Stimulated activated CD4-positive, alpha-beta T cell treated with anti-CD3 and anti-CD28 coated beads, Interleukin-4, amount 100 ng/mL, for 4 hours (primary cell): ENCODE results near the gene PHACTR1.

Experiments
- DNase-seq, 2 experiments: peaks; one replicate each; pipeline ENCODE4 v3.0.0-alpha.2; 2020

Gene PHACTR1

DNA sequence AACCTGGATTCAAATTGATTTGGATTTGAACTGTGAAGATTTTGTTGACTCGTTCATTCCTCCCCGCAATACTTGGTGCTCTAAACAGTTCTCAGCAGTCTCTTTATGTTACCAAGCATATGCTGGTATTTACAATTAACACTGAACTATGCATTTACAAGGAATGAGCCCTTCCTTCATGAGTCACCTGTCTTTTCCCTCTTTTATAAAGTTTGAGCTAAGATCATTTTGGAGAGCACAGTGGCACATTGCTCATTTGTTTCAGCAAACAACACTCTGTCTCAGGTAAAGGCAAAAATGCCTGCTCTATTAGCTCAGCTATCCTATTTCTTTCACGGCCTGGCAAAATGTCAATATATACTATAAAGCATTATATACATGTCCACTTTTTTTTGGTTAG, 285.4 kb downstream of the PHACTR1 start:
- DNase-seq, result no peak

DNA sequence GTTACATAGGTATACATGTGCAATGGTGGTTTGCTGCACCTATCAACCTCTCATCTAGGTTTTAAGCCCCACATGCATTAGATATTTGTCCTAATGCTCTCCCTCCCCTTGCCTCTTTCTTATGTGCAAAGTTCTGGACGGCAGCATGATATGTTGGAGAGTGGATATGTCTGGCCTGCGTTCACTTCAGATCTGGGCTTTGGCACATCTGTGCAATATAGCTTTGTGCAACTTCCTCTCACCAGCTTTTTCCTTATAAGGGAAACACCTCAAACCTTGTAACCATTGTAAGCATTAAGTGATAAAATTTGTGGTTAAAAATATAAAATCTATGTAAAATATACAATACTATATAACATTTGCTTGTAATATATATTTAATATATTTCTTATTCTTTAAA, 288.0 kb downstream of the PHACTR1 start:
- no peak for DNase-seq

DNA sequence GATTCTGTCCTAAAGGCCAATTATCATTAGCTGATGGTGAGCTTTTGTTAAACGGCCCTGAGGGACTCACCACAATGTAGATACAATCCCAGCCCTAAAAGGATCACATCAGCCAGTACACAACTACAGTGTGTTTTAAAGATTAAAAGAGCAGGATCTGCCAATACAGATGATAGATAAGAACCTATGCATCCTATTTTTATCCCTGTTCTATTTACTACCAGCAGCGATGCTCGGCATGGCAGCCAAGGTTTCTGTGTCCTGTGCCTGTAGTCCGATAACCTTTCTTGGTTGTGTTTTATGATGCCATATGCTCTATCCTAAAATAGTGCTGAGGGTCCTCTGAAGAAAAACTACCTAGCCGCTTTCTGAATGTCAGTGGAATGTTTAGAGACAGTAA, 289.4 kb downstream of the PHACTR1 start:
- no peak for DNase-seq

DNA sequence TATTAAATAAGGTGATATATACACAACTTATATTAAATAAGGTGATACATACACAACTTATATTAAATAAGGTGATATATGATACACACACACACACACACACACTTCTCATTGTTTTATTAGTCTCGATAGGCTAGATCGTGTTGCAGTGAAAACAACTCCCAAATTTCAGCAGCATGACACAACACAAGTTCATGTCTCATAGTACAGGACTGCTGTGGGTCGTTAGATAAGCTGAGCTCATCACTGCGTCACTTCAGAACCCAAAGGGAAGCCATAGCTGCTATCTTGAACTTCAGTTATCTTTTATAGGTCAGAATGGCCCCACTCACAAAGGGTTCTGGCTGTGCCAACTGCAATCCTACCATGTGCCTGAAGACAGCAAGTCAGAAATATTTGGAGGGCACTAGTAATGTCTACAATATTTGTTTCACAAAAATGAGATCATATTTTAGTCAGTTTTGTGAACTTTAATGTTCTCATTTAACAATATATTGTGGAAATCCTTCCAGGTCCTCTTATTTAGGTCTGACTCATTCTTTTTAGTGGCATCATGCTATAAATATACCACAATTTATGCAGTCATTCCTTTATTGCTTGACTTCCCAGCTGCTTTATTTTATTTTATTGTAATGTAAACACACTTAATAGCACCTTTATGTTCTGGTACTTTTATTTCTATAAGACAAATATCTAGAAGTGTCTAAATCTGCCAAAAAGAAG, 290.2 kb downstream of the PHACTR1 start:
- DNase-seq, result no peak

DNA sequence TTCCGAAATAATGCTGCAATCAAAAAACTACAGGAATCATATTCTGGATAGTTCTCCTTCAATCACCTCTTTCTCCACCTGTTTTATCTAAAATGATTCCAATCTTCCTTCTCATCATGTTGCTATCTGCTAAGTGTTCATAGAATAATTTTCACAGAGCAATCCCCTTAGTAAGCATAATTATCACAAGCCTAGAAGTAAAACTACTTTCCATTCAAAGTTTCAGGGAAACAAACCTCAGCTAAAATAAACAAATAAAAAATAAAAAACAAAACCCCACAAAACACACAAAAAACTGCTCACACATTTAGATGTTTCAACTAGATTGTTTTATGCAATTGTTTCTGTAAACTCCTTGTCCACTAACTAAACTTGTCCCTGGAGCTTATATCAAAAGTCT, 291.2 kb downstream of the PHACTR1 start:
- DNase-seq, result no peak

DNA sequence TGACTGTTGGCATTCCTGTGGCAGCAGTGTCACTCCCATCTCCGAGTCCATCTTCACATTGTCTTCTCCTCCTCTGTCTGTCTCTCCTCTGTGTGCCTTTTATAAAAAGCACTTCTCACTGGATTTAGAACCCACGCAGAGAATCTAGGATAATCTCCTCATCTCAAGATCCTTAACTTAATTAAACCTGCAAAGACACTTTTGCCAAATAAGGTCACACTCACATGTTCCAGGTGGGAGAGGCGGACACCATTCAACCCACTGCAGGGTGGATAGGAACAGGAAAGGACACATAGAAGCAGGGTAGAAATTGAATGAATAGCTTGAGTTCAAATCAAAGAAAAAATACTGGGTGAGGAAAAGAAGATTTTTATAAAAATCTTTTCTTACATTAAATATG, 292.5 kb downstream of the PHACTR1 start:
- no peak for DNase-seq

DNA sequence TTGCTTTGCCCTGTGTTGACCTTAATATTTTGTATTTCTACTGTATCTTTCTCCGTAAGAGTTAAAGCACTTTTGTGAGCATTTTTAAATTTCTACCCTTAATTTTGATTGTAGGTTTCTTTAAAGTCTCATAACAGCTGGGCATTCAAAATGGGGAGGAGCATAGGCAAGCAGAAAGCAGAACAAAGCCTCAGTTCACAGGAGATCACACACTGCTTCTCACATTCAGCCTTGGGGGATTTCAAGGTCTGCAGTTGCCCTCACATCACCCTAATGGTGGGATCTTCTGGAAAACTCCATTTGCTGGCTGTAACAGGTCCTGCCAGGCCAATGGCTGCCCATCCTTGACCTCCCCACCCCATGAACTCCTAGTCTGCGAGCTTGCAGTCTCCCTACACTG, 292.9 kb downstream of the PHACTR1 start:
- DNase-seq, result no peak

DNA sequence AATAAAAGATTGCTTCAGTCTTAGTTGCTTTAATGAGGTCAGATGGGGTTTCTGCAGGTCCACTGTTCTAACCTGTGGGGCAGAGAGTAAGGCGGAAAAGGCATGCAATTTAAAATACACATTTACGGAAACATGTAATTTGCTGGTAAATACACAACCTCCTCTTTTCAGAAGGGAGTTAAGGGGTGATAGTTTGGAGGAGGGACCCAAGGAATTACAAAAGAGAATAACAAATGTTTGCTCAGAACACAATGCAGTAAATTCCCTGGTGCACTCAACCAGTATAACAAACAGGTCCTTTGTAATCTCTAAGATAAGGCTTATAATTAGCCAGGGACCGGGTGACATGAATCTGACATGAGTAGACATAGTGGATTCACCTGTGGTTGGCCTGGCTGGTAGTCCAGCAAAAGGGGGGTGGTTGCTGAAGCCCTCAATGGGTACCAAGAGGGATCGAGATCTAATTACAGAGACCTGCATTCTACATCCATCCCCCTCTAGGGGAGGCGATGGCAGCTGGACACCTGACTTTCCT, 295.1 kb downstream of the PHACTR1 start:
- no peak for DNase-seq

DNA sequence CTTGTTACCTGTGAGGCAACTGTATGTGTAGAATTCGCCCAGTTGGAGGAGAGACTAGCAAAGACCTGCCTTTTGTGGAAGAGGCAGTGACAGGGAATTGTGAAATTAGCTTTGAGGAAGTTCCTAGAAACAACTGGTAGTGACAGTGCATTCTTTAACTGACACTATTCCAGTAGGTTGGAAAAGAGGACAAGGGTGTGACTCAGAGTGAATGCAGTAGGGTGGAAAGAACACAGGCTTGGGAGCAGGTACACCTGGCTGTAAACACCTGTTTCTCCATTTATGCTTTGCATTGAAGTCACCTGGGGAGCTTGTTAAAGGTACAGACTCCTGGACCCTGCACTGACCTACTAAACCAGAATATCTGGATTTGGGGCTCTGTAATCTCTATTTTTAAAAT, 295.7 kb downstream of the PHACTR1 start:
- no peak for DNase-seq

DNA sequence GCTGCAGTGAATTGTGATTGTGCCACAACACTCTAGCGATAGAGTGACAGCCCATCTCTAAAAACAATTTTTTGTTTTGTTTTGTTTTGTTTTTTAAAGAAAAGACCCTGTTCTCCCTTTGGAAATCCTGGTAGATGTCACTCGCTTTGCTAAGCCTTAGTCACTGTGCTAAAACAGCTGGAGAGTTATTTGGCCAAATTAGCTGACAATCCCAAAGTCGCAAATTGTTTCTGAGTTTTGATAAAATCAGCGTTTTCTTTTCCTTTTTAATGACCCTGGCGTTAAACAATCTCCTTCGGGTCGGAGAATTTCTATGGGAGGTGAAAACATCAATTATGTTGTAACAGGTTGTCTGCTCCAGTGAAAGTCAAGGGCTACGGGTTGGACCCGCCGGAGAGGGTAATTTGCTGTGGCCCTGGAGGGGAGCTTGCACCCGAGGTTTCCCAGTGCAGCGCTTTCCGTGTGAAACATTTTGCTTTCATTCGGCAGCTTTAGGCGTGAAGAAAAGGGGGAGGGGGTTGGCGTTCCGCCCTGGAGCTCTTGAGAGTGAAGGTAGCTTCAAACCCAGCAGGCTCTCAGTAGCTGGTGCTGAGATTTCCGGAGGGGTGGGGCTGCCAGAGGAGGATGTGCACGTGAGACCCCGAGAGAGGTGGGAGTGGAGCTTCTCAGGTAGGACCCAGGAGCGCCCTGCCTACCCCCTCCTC, 296.6 kb downstream of the PHACTR1 start:
- no peak for DNase-seq

DNA sequence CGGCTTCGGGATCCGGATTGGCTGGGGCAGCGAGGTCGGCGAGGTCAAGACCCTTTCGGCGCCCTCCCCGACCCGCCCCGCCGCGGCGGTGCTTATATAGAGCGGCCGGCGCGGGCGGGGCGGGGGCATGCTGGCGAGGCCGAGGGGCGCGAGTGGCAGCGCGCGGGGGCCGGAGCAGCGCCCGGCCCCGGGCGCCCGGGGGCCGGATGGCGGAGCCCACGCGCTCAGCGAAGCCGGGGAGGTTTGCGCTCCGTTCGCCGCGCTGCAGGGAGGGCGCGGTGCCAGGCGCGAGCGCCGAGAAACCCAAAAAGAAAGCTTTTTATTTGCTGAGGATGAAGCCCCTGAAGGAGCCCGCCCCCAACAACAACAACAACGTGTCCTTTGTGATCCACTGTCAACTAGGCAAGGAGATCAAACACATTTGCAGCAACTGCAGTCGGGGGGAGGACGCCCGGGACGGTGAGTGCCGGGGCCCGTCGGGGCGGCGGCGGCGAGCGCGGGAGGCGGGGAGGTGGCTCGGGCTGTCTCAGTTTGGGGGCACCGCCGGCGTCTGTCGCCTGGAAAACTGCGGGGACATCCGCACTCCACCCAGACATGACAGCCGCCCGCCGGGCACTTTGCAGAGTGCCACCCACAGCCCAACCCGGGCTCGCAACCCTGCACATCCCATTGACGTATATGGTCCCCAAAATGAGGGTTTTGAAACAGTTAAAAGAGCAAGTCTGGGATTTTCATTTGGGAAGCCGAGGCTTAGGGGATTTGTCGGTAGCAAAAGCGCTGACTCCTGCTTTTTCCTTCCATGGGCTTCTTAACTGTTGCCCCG, 297.3 kb downstream of the PHACTR1 start:
- no peak for DNase-seq

DNA sequence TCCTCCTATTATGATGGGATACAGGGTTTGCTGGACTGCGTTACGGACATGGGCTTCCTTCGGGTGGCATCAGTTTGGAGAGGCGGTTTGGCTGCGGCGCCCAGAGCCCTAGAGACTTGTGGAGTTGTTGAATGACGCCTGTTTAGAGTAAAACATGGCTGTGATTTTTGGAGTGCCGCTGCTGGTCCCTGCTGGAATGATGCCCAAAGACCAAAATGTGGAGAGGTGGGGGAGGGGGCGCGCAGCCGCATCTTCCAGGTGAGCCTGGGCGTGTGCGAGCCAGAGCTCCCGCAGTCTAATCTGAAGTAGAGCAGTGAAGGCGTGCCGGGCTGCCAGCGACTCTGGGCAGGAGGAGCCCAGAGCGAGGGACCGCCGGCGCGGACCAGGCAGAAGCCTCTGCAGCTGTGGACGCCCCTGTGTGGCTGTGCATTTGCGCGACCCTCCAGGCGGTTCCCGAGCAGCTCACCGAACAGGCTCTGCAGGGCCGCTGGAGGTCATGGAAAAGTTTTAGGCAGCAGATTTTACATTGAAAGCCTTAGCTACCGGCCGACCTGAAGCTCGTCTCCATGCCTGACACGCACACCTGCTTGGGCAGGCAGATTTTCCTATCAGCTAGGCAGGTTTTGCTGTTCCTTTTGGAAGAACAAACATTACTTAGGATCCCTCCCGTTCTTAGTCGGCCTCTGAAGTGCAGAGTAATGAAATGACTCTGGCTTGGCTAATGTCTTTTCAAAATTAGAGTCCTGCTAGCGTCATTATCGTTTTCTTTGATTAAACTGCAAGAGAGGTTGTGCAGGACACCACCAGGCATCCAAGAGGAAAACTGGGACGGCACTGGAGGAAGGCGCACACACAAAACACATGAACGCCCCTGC, 298.2 kb downstream of the PHACTR1 start:
- DNase-seq, result no peak

DNA sequence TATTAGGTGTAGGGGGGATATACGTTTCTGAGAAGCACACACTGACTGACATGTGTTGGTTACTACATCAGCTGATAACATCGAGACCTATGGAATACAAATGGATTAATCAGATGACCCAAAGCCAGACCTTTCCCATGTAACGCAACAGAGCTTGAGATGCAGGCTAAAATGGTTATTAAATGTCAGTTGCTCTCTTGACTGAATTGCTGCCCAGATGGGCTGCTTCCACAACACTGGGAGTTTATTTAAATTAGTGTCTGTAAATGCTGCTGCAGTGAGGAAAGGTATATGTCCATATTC, 298.8 kb downstream of the PHACTR1 start:
- DNase-seq, result no peak

DNA sequence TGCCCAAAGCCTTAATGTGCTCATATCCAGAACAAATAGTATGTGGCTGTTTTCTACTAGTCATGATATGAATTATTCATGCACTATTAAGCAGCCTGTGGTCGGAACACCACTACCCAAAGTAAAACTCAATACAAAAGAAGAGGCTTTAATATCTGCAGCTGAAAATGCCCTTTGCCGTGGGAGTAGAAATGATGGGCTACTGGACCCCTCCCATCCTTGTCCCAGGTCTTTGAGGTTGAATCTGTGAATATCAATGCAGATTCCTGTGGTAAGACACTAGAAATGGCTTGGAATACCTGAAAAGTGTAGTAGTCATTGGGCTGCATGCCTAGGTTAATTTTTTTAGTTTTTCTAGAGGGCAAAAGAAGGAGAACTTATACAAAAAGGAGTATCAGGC, 308.0 kb downstream of the PHACTR1 start:
- DNase-seq, result no peak

DNA sequence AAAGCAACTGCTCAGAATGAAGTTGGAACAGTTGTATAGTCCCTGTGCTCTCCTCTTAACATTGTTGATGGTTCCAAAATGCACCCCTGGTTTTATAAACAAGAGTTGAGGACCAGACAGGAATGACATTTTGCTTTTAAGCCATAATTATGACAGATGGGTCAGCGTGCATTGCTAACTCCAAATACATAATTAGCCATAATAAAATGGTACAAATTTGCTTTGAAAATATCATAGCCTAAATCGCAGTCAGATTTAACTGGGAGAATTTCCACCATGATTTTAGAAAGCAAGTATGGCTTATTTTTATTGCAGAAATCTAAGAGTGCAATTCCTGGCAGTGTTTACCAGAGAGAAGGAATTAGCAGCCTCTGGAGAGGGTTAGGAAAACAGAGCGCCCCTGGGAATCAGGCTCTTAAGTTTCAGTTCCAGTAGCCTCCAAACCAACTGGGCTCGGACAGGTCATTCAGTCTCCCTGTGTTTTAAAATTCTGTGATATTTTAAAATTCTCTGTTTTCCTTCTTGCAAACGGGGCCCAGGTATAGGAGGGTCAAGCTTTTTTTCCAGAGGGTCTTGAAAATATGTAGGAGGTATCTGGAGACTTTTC, 309.4 kb downstream of the PHACTR1 start:
- no peak for DNase-seq

DNA sequence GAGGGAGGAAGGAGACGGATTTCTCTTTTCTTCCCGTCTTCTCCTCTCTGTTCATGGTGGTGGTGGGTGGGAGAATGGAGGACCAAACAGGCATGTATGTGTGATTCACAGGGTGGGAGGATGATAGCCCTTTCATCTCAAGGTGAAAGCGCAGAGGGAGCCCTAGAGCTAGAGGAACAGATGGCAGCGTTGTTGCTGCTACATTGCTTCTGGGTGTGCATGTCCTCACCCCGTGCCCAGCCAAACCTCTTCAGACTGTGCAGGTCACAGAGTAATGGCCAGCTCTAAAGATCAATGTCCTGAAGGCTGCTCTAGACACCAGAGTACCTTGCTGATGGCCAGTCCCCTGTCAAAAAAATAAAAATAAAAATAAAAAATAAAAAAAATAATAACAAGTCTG, 310.0 kb downstream of the PHACTR1 start:
- DNase-seq, result no peak

DNA sequence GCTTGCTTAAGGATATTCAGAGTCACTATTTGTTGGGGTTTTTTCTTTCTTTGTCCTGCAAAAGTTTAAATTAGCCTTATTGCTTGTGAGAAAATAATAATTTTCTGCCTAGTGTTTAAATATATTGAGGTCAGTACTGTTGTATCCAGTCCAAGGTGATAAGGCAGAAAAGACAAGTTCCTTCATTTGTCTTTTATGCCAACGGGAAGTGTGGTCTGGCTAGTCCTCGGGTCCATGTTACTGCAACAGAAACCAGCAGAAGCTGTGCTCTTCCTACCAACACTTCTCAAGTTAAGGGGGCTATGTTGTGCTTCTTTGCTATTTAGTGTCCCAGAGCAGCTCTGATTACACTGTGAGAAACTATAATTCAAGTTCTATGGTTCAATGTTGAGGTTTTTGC, 310.6 kb downstream of the PHACTR1 start:
- DNase-seq, result no peak

DNA sequence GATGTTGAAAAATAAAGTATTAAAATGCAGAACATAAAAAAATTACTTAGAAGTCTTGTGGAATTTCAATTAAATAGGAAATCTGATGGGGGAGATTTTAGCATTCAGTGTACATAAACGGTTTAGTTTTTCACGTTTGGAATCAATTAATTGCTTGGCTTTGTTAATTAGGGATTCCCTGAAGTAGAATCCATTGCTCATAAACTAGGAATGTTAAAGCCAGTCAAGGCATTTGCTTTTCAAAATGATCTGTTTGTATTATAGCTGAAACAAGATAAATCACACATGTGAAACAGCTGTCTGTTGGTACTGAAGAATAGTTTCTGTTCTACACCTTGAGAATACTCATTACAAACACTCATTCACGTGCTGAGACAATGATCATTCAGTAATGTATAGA, 313.8 kb downstream of the PHACTR1 start:
- DNase-seq, result no peak

DNA sequence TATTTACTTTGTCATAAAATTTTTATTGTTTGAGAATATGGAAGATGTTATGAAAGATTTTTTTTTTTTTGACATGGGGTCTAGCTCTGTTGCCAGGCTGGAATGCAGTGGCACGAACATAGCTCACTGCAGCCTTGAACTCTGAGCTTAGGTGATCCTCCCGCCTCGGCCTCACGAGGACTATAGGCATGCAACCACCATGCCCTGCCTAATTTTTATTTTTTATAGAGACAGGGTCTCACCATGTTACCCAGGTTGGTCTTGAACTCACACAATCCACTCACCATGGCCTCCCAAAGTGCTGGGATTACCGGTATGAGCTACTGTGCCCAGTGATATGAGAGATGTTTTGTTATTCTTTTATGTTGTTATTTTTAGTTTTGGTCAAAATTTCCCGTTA, 316.0 kb downstream of the PHACTR1 start:
- no peak for DNase-seq

DNA sequence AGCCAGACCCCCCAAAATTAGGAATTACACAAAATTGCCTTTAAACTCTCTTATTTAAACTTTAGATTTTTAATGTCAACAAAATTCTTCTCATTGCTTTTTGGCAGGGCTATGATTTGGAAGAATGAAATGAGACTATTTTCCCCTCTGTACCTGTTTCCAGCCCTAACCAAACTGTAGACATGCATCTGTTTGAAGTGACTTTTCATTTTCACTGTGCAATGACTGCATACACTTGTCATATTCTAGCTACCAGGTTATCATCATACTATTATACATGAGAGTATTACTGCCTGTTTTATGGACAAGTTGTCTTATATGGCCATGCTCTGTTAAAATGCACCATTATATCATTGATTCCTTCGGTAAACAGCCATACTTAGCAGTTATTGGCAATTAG, 316.6 kb downstream of the PHACTR1 start:
- DNase-seq, result no peak

DNA sequence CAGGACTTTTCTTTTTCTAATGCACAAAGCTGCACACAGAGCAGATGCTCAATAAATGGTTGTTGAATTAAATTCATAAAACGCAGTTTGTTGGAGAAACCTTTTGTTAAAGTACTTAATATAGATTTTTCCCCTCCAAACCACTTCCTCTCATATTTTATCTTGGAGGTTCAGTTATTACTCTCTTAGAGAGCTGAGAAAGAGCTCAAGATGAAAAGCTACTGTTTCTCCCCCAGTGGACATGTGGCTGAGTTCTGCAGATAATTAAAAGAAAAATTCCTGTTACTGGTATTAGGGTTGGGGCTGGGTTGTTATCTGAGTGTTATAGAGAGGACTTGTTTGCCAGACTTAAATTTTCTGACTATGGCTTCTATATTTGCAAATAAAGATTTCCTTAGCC, 317.7 kb downstream of the PHACTR1 start:
- DNase-seq, result no peak

DNA sequence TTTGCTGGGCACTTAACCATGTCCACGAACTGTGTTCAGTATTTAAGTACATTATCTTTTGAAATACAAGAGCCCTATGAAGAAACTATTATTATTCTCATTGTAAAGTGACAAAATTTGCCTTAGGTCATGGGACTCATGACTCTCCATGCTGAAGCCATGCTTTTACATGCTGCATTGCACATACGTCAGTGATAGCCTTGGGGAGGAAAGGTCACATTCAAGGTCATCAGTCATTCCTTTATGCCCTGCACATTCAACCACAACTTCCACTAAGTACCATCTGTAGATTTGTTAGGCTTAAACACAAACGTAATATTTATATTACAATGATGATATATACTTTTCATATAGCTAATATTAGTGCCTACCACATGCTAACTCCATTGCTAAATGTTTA, 319.0 kb downstream of the PHACTR1 start:
- no peak for DNase-seq
